Vagina (tissue), 2 donors: ENCODE data around the gene GATAD2A.

Experiments
- CTCF ChIP-seq, 3 experiments: fragments of 450-650 bp in 2 of 3; fragments of 200-600 bp in 1 of 3; sonication (generic) in 1 of 3; IDR thresholded peaks; one replicate each; pipeline ENCODE4 v1.5.1; 2017 to 2019; ENCODE audit warnings: antibody characterized with exemption in 3 of 3, mild to moderate bottlenecking in 2 of 3, moderate library complexity in 2 of 3
- POLR2A ChIP-seq, 2 donors: fragments of 450-650 bp; IDR thresholded peaks; one replicate each; pipeline ENCODE4 v1.6.1; 2017; ENCODE audit warnings: antibody characterized with exemption in 2 of 2, mild to moderate bottlenecking in 2 of 2, moderate library complexity in 2 of 2
- POLR2AphosphoS5 ChIP-seq, 2 donors: sonication (generic); formaldehyde crosslinking; IDR thresholded peaks; one replicate each; pipeline ENCODE4 v1.9.0; 2017; ENCODE audit warnings: antibody characterized with exemption in 2 of 2, mild to moderate bottlenecking in 2 of 2, low read depth in 1 of 2; ENCODE audit not compliant: insufficient read depth in 1 of 2

- no peak for TF ChIP-seq POLR2AphosphoS5 (IDR thresholded peaks at IDR 0.05; ENCODE audit: insufficient read depth in 1 of 2, low read depth in 1 of 2)
- TF ChIP-seq CTCF (IDR thresholded peaks at IDR 0.05) = no peak
- TF ChIP-seq POLR2A (IDR thresholded peaks at IDR 0.05) = no peak
These were observed 47.0 kb downstream of the GATAD2A start for GRCh38 chr19:19452243-19453124.
